HEK293T (cell line): ENCODE measurements around the gene CATSPERD.
A peak's percentile ranks its signal among the peaks of the same experiment; 100 is the strongest.

ENCODE experiments used
- CTCF ChIA-PET: fragments of 350-600 bp; formaldehyde crosslinking; extraction: SDS; loops from one replicate; lab custom pipeline; 2021; ENCODE audit warnings: antibody characterized with exemption, inconsistent platforms; lab: Yijun Ruan, JAX
- POLR2A ChIA-PET: fragments of 350-600 bp; formaldehyde crosslinking; extraction: SDS; loops from one replicate; lab custom pipeline; 2020; ENCODE audit warnings: antibody characterized with exemption, inconsistent platforms; lab: Yijun Ruan, JAX
- DNase-seq: peaks from one replicate; pipeline ENCODE4 v3.0.0; 2012; ENCODE audit warnings: mixed read lengths; ENCODE audit errors: extremely low spot score
- ARNT ChIP-seq: fragments of 450-650 bp; IDR thresholded peaks from 2 replicates; pipeline ENCODE4 v1.6.1; 2017; ENCODE audit warnings: mild to moderate bottlenecking
- BHLHE40 ChIP-seq: fragments of 450-650 bp; IDR thresholded peaks from 2 replicates; pipeline ENCODE4 v1.6.1; 2016; ENCODE audit warnings: mild to moderate bottlenecking, moderate library complexity, borderline replicate concordance
- CTBP1 ChIP-seq: fragments of 450-650 bp; IDR thresholded peaks from 2 replicates; pipeline ENCODE4 v1.6.1; 2016; ENCODE audit warnings: borderline replicate concordance
- ELF4 ChIP-seq: fragments of 450-650 bp; IDR thresholded peaks from 2 replicates; pipeline ENCODE4 v1.6.1; 2017; ENCODE audit warnings: antibody characterized with exemption
- FOXA1 ChIP-seq: fragments of 450-650 bp; IDR thresholded peaks from 2 replicates; pipeline ENCODE4 v1.6.1; 2016; ENCODE audit warnings: mild to moderate bottlenecking
- FOXK2 ChIP-seq: fragments of 450-650 bp; IDR thresholded peaks from 2 replicates; pipeline ENCODE4 v1.6.1; 2016; ENCODE audit warnings: mild to moderate bottlenecking
- FOXM1 ChIP-seq: fragments of 450-650 bp; IDR thresholded peaks from 2 replicates; pipeline ENCODE4 v1.6.1; 2017; ENCODE audit warnings: mild to moderate bottlenecking, borderline replicate concordance
- HDGF ChIP-seq: fragments of 450-650 bp; IDR thresholded peaks from 2 replicates; pipeline ENCODE4 v1.6.1; 2017; ENCODE audit warnings: antibody characterized with exemption, borderline replicate concordance
- L3MBTL2 ChIP-seq: fragments of 450-650 bp; conservative IDR thresholded peaks from 2 replicates; pipeline ENCODE4 v1.6.1; 2016; ENCODE audit warnings: mild to moderate bottlenecking
- LEF1 ChIP-seq: fragments of 450-650 bp; IDR thresholded peaks from 2 replicates; pipeline ENCODE4 v1.6.1; 2017; ENCODE audit warnings: mild to moderate bottlenecking, borderline replicate concordance
- NFRKB ChIP-seq: fragments of 450-650 bp; IDR thresholded peaks from 2 replicates; pipeline ENCODE4 v1.6.1; 2016; ENCODE audit warnings: mild to moderate bottlenecking, moderate library complexity
- SP1 ChIP-seq: fragments of 450-650 bp; IDR thresholded peaks from 2 replicates; pipeline ENCODE4 v1.6.1; 2017
- SUZ12 ChIP-seq: fragments of 450-650 bp; IDR thresholded peaks from 2 replicates; pipeline ENCODE4 v1.6.1; 2016; ENCODE audit warnings: mild to moderate bottlenecking
- TARDBP ChIP-seq: fragments of 450-650 bp; IDR thresholded peaks from 2 replicates; pipeline ENCODE4 v1.6.1; 2016
- ZNF384 ChIP-seq: fragments of 450-650 bp; IDR thresholded peaks from 2 replicates; pipeline ENCODE4 v1.6.1; 2016
- TF ChIP-seq, protein P1 (sequence below): fragments of 450-650 bp; IDR thresholded peaks from 2 replicates; pipeline ENCODE4 v1.6.1; 2016

Gene CATSPERD

DNA sequence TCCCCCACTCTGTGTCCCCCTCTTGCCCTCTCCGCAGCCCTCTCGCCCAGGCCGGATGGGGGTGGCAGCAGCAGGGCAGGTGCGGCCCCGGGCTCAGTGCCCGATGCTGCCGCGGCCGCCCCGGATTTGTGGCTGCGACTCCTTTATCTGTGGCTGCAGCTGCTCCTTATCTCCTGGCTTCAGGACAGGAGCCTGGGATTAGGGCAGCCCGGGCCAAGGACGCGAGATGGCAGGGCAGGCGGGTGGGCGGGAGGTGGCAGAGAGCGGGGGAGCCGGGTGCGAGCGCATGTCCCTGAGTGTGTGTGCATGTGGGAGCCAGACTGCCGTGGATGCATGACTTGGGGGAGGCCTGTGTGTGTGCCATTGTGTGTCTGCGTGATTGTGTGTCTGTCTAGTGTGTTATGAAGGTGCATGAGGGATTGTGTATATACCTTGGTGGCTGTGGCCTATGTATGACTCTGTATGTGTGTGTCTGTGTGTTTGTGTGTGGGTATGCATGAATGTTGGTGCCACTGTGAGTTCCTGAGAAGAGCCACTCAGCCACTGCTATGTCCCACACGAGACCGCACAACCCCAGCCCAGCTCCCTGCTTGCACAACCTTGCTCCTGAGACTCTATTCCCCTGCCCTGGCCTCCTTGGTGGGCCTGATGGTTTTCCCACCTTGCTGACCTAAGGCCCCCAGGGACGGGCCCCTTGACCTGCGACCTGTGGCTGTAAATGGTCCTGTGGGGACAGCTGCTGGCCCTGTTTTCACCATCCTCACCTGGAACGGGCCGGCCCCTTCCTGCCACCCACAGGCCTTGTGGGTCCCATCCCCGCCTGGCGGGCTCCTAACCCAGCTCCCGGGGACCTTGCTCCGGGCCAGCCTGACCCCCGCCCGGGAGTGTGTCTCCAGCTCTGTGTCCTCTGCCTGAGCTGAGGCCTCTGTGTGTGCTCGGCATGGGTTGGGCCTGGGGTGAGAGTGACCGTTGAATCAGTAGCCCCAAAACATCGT is 79.1 kb downstream of the CATSPERD start:
- CTCF ChIA-PET = interaction anchor here (0.5 kb wide), 1 partner anchor 990 kb away, joined by 4 read pairs; no protein-coding TSS in a partner anchor
- no peak for DNase-seq
- POLR2A ChIA-PET = interaction anchor here (1.1 to 1.6 kb wide), 2 partner anchors 8 to 110 kb away, joined by 3 to 4 read pairs; partner anchors contain the start of genes DUS3L and RPL36
- TF ChIP-seq FOXA1 (no peak), SP1 (no peak)

DNA sequence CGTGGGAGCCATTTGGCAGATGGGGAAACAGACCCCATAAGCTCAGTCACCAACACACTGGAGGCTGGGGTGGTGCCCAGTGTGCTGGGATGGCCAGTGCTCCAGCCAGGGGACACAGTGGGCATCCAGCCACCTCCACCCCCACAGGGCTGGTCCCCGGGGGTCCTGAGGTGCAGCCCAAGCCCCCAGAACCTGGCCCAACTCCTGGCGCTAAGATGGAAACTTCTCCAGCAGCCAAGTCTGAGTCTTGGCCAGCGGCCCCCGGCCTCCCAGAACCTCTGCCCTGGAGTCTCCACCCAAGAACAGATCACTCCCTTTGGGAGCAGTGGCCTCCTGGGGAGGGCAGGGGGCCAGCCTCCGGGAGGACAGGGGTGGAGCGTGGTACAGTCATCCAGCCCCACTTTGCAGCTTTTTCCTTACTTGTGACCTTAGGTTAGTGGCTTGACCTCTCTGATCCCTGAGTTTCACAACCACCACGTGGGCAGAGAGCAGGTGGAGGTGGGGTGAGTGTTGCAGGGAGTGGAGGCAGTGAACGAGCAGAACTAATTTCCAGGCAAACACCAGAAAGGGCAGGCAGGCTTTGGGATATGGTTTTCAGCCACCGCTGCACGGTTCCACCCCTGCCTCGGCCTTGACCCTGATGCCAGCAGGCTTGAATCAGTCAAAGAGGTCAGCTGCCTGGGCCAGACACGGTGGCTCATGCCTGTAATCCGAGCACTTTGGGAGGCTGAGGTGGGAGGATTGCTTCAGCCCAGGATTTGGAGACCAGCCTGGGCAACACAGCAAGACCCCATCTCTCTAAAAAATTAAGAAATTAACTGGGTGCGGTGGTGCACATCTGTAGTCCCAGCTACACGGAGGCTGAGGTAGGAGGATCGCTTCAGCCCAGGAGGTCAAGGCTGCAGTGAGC is 80.2 kb downstream of the CATSPERD start:
- no peak for TF ChIP-seq LEF1
- no peak for TF ChIP-seq SUZ12
- no peak for TF ChIP-seq SP1
- TF ChIP-seq FOXK2 = no peak
- CTCF ChIA-PET = no interaction called here
- DNase-seq = no peak
- POLR2A ChIA-PET = interaction anchor here (1.1 to 1.6 kb wide), 2 partner anchors 9 to 111 kb away, joined by 3 to 4 read pairs; partner anchors contain the start of genes DUS3L and RPL36

DNA sequence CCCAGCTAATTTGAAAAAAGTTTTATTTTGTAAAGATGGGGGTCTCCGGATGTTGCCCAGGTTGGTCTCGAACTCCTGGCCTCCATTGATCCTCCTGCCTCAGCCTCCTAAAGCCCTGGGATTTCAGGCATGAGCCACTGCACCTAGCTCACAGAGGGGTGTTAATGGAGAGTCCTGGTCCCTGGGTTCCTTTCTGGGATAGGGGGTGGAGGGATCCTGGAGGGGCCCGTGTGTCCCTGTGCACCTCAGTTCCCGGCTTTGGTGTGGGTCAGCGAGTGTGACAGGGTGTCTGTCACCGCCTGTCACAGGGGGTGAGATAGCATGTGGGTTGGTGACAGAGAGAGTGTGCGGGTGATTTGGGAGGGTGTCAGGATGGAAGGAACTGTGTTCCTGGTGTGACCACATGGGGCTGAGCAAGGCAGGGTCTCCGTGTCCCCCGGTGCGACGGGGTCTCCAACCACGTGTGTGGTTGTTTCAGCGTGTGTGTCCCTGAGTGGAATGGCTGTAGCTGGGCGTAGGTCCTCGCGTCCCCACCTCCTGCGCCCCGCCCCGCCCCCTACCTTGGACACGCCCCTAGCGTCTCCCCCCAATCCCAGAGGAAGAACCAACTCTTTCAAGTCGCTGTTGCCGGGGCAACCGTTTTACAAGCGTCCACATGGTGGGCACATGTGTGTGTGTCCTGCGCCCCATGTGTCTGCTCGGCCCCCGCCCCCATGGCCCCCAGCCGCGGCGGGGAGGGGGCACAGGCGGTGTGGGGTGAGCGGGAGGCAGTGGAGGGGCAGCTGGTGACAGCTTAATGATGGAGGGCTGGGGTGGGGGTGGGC is 81.6 kb downstream of the CATSPERD start:
- TF ChIP-seq ARNT = no peak
- no peak for TF ChIP-seq LEF1
- TF ChIP-seq TARDBP = no peak
- TF ChIP-seq, protein P1, sequence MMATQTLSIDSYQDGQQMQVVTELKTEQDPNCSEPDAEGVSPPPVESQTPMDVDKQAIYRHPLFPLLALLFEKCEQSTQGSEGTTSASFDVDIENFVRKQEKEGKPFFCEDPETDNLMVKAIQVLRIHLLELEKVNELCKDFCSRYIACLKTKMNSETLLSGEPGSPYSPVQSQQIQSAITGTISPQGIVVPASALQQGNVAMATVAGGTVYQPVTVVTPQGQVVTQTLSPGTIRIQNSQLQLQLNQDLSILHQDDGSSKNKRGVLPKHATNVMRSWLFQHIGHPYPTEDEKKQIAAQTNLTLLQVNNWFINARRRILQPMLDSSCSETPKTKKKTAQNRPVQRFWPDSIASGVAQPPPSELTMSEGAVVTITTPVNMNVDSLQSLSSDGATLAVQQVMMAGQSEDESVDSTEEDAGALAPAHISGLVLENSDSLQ = no peak
- no peak for TF ChIP-seq BHLHE40
- no peak for TF ChIP-seq FOXA1
- TF ChIP-seq ELF4 = no peak
- TF ChIP-seq HDGF = no peak
- no peak for TF ChIP-seq SP1
- no peak for TF ChIP-seq L3MBTL2
- TF ChIP-seq NFRKB = no peak
- no peak for TF ChIP-seq FOXK2
- TF ChIP-seq CTBP1 = no peak
- TF ChIP-seq SUZ12 = no peak
- DNase-seq = no peak

DNA sequence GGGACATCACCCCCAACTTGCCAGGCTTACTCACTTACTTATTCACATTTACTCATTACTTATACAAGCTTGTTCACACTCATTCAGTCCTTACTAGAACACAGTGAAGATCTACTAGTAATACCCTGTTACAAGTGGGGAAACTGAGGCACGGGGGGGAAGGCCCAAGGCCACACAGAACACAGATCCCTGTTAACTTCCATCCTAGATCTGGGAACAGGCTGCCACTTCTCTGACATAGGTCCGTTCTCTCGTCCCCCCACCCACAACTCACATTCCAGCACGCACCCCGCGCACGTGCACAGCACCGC is 83.0 kb downstream of the CATSPERD start:
- no peak for DNase-seq
- ChIA-PET POLR2A (interaction anchor here (0.9 to 1.9 kb wide), 8 partner anchors 9 to 100 kb away, joined by 3 to 20 read pairs (median 7); partner anchors contain the start of genes CATSPERD, DUS3L, LONP1 and NDUFA11), CTCF (interaction anchor here (0.6 to 1.7 kb wide), 22 partner anchors 9 to 224 kb away, joined by 3 to 23 read pairs (median 4); partner anchors contain the start of genes DUS3L and VMAC)
- TF ChIP-seq LEF1 (no peak), TARDBP (no peak), ARNT (no peak), FOXM1 (no peak), NFRKB (no peak), BHLHE40 (no peak), HDGF (no peak), ELF4 (no peak), L3MBTL2 (no peak), ZNF384 (no peak), SUZ12 (no peak), FOXA1 (no peak)

More for the DNA sequence above, 81.6 kb downstream of the CATSPERD start:
- CTCF ChIA-PET = no interaction called here
- POLR2A ChIA-PET = no interaction called here

DNA sequence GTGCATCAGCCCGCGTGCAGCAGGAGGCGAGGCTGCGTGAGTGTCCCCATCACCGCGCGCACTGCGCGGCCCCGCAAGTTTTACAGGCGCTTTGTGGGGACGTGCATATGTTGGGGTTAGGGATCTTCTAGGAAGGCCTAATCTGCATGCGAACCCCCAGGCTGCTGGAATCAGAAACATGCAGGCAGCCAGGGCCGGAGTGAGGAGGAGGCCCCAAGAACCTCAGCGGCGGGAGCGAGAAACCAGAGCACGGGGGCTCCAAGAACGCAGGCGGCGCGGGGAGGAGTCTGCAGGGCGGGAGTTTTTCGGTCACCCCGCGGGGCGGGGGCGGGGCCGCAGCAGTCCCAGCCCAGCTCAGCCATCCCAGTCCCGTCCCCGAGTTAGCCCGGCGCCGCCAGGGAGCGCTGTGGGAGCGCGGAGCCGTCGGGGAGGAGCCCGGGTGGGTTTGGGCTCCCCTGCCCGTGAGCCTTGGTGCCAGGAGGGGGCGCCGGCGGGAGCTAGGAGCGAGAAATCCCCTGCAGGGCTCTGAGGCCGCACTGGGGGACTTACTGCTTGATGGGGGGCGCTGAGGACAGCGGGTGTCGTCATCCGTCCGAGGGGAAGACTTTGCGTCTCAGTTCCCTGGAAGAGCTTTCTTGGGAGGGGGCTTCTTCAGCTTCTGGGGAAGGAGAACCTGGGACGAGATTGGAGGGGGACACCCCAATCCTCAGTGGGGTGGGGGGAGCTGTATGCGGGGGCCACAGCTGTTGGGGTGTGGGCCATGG is 83.5 kb downstream of the CATSPERD start:
- ChIA-PET POLR2A (interaction anchor here (0.8 to 1.9 kb wide), 10 partner anchors 9 to 174 kb away, joined by 3 to 20 read pairs (median 5); partner anchors contain the start of genes CATSPERD, DUS3L, LONP1 and NDUFA11), CTCF (interaction anchor here (0.6 to 1.7 kb wide), 32 partner anchors 9 to 224 kb away, joined by 3 to 23 read pairs (median 4); partner anchors contain the start of genes CATSPERD, DUS3L, LONP1 and VMAC)
- no peak for TF ChIP-seq SUZ12
- TF ChIP-seq FOXM1 = peak; percentile 59; the same call in 1 of the 2 replicates
- peak; percentile 97 for TF ChIP-seq L3MBTL2
- DNase-seq = peak; percentile 96
